Measurements from ENCODE around the gene ITGBL1. TPM values are rescaled to one million over a fixed set of nuclear protein-coding genes. Genes with fewer than 3 reads are reported as not detected.

Gene ITGBL1
- total and polyA plus RNA-seq, 2 of the 8 experiments (the other 6 are each of a cell fraction or from before 2014, with no cell fraction given), result not detected

GRCh38 chr13:101717353-101717752, 264.9 kb downstream of the ITGBL1 start:
- WGBS, 2 experiments (ENCODE audit: extremely low coverage in 1 of 2, insufficient coverage in 1 of 2, insufficient read length in 1 of 2, insufficient replicate concordance in 2 of 2, low coverage in 1 of 2, low lambda C conversion rate in 2 of 2, missing lambda C conversion rate in 1 of 2), result 95% methylated on average over 10 of the region's 10 CpGs; no CpG with 5 or more reads in 1 of the 2 experiments

More at GRCh38 chr13:101717353-101717752, 264.9 kb downstream of the ITGBL1 start:
- Histone ChIP-seq H3K23ac (ENCODE audit: insufficient read length) (no peak overlapping the region), H3K27me3 (replicated peaks in 1 of 4; ENCODE audit: control insufficient read depth in 3 of 4, extremely low read depth in 1 of 4, insufficient read depth in 3 of 4, low read length in 3 of 4) (no peaks in the 10 kb centered on the region), H2BK15ac (ENCODE audit: low read length) (no peak overlapping the region), H3K79me1 (ENCODE audit: low read depth, low read length) (no peaks in the 10 kb centered on the region), H2BK12ac (ENCODE audit: low read depth, low read length) (no peak overlapping the region), H2BK20ac (ENCODE audit: low read length) (no peak overlapping the region), H3K14ac (ENCODE audit: insufficient read length) (no peak overlapping the region), H3K4me3 (ENCODE audit: extremely low read depth in 1 of 4, insufficient read depth in 2 of 4, low read depth in 3 of 4, low read length in 4 of 4) (no peak overlapping the region), H3K9me3 (ENCODE audit: insufficient read depth in 2 of 2, low read depth in 1 of 2, low read length in 1 of 2) (no peaks in the 10 kb centered on the region), H4K20me1 (replicated peaks in 1 of 2; ENCODE audit: control insufficient read depth in 1 of 2, insufficient read depth in 2 of 2, low read length in 2 of 2) (no peaks in the 10 kb centered on the region), H3K79me2 (ENCODE audit: control insufficient read depth in 1 of 2, insufficient read depth in 2 of 2, low read length in 2 of 2) (no peaks in the 10 kb centered on the region), H2AK5ac (ENCODE audit: low read depth, low read length) (no peak overlapping the region), H4K91ac (replicated peaks; ENCODE audit: insufficient read length, low read length) (no peak overlapping the region), H3K18ac (ENCODE audit: extremely low read depth, low read length) (no peak overlapping the region), H4K8ac (ENCODE audit: extremely low read depth, insufficient read depth, low read length) (no peak overlapping the region), H2BK5ac (ENCODE audit: low read depth, low read length) (no peak overlapping the region), H3K4me2 (ENCODE audit: insufficient read depth in 1 of 2, low read depth in 2 of 2, low read length in 2 of 2) (no peak overlapping the region), H2AFZ (ENCODE audit: low read length) (no peak overlapping the region), H3K4ac (replicated peaks; ENCODE audit: insufficient read length, low read depth, low read length) (no peak overlapping the region), H3K36me3 (ENCODE audit: control insufficient read depth in 2 of 4, insufficient read depth in 4 of 4, low read length in 3 of 4) (no peaks in the 10 kb centered on the region), H4K5ac (ENCODE audit: insufficient read length, low read depth, low read length) (no peak overlapping the region), H3K23me2 (ENCODE audit: low read depth, low read length) (no peaks in the 10 kb centered on the region; the same call in 1 of the 2 replicates), H3K27ac (ENCODE audit: low read depth, low read length) (no peak overlapping the region), H3K4me1 (replicated peaks in 1 of 4; ENCODE audit: control insufficient read depth in 3 of 4, insufficient read depth in 4 of 4, low read length in 3 of 4) (no peaks in the 10 kb centered on the region), H2BK120ac (replicated peaks; ENCODE audit: low read depth, low read length) (no peak overlapping the region), H3K56ac (replicated peaks; ENCODE audit: insufficient read length, low read depth, low read length) (no peak overlapping the region), H3K9ac (replicated peaks in 1 of 4; ENCODE audit: extremely low read depth in 1 of 4, low read depth in 3 of 4, low read length in 3 of 4) (no peak overlapping the region)
- DNase-seq (ENCODE audit: low read depth in 1 of 2, low spot score in 2 of 2) (no peak), FAIRE-seq (no peak)
- ChIA-PET POLR2A (ENCODE audit: partially characterized antibody) (no interaction called here), CTCF (ENCODE audit: partially characterized antibody) (interaction anchor here (0.7 to 0.9 kb wide), 2 partner anchors 40 to 195 kb away, joined by 3 to 5 read pairs; no protein-coding TSS in a partner anchor)
- TF ChIP-seq TEAD4 (IDR thresholded peaks at IDR 0.05; ENCODE audit: low read depth, low read length) (no peak), RBBP5 (IDR thresholded peaks at IDR 0.05; ENCODE audit: borderline replicate concordance, low read depth, low read length) (no peak), EP300 (IDR thresholded peaks at IDR 0.05; ENCODE audit: borderline replicate concordance in 1 of 2, low read depth in 2 of 2, low read length in 2 of 2) (no peak), SIN3A (conservative IDR thresholded peaks at IDR 0.05 in 1 of 2, IDR thresholded peaks at IDR 0.05 in 1 of 2; ENCODE audit: low read depth in 1 of 2, low read length in 2 of 2) (no peak), MAX (IDR thresholded peaks at IDR 0.05) (no peak), CBX5 (IDR thresholded peaks at IDR 0.05; ENCODE audit: low read depth, low read length) (no peak), ASH2L (IDR thresholded peaks at IDR 0.05; ENCODE audit: low read length) (no peak), SRF (IDR thresholded peaks at IDR 0.05; ENCODE audit: low read depth, low read length) (no peak), CHD2 (IDR thresholded peaks at IDR 0.05; ENCODE audit: low read length) (no peak), RAD21 (IDR thresholded peaks at IDR 0.05 in 1 of 2, conservative IDR thresholded peaks at IDR 0.05 in 1 of 2; ENCODE audit: low read depth in 2 of 2, low read length in 2 of 2) (no peak)
